PC-9 (cell line): Measurements from ENCODE around the gene PPP1R2C.

Experiments
- EZH2 ChIP-seq: fragments of 200-600 bp; sonication (generic); IDR thresholded peaks from 2 replicates; pipeline ENCODE4 v1.8.0; 2017; ENCODE audit warnings: antibody characterized with exemption, low read depth
- TF ChIP-seq, protein P1 (sequence below): fragments of 200-600 bp; sonication (generic); conservative IDR thresholded peaks from 2 replicates; pipeline ENCODE4 v1.6.1; 2017; ENCODE audit warnings: mixed run types, antibody characterized with exemption, mild to moderate bottlenecking, moderate library complexity

DNA sequence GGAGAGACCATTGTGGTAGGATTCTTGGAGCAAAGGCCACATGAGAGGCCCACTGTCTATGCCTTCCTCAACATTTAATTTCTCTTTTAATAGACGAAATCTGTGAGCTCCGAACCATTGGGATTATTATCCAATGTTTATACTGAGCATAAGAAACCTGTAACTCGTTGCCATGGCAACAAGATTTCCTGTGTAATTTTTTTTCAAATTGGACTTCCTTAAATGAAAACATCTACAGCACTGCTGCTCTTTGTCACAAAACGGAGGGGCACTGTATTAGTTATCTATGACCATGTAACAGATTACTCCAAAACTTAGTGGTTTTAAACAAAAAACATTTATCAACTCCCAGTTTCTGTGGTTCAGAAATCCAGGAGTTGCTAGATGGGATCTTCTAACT, 38.7 kb downstream of the PPP1R2C start:
- TF ChIP-seq EZH2 = no peak
- TF ChIP-seq, protein P1, sequence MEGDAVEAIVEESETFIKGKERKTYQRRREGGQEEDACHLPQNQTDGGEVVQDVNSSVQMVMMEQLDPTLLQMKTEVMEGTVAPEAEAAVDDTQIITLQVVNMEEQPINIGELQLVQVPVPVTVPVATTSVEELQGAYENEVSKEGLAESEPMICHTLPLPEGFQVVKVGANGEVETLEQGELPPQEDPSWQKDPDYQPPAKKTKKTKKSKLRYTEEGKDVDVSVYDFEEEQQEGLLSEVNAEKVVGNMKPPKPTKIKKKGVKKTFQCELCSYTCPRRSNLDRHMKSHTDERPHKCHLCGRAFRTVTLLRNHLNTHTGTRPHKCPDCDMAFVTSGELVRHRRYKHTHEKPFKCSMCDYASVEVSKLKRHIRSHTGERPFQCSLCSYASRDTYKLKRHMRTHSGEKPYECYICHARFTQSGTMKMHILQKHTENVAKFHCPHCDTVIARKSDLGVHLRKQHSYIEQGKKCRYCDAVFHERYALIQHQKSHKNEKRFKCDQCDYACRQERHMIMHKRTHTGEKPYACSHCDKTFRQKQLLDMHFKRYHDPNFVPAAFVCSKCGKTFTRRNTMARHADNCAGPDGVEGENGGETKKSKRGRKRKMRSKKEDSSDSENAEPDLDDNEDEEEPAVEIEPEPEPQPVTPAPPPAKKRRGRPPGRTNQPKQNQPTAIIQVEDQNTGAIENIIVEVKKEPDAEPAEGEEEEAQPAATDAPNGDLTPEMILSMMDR = no peak
